Esophagus squamous epithelium (tissue), 5 donors: ENCODE results near the gene SVBP. TPM values are rescaled to one million over a fixed set of nuclear protein-coding genes. Genes with fewer than 3 reads are reported as not detected.

ENCODE experiments used
- DNase-seq: peaks from one replicate; lab custom pipeline; 2025; lab: John Stamatoyannopoulos, UW
- H3K27ac ChIP-seq, 4 donors: fragments of 200-600 bp; sonication (generic); one replicate each; pipeline ENCODE4 v1.5.1; 2016 to 2019; ENCODE audit warnings: mild to moderate bottlenecking in 1 of 4
- H3K27me3 ChIP-seq, 4 donors: fragments of 200-600 bp; sonication (generic); 1 replicate in 3 of 4; 2 replicates in 1 of 4; pipeline versions ENCODE4 v1.5.1 to v1.6.0; 2017 to 2021; ENCODE audit warnings: antibody characterized with exemption in 1 of 4
- H3K36me3 ChIP-seq, 3 donors: fragments of 200-600 bp; sonication (generic); one replicate each; pipeline ENCODE4 v1.5.1; 2016 to 2019
- H3K4me1 ChIP-seq, 3 donors: fragments of 200-600 bp; sonication (generic); one replicate each; pipeline ENCODE4 v1.5.1; 2017 to 2019
- H3K4me3 ChIP-seq, 4 donors: fragments of 200-600 bp; sonication (generic); 1 replicate in 3 of 4; 2 replicates in 1 of 4; pipeline ENCODE4 v1.5.1; 2016 to 2019; ENCODE audit warnings: mild to moderate bottlenecking in 2 of 4, moderate library complexity in 1 of 4
- H3K9me3 ChIP-seq, 3 donors: fragments of 200-600 bp; sonication (generic); one replicate each; pipeline ENCODE4 v1.5.1; 2016 to 2019
- POLR2A ChIP-seq, 4 donors: fragments of 450-650 bp; IDR thresholded peaks; one replicate each; pipeline ENCODE4 v1.6.1; 2017; ENCODE audit warnings: antibody characterized with exemption in 4 of 4, mild to moderate bottlenecking in 4 of 4, moderate library complexity in 3 of 4
- WGBS, 2 donors: methylation state at CpG; one replicate each; pipeline ENCODE4 v1.1.5; 2018; 5-methylcytosine and 5-hydroxymethylcytosine counted together
- intact Hi-C: fragments of 100-400 bp; cut with DNase I; formaldehyde crosslinking; loops from one replicate; pipeline ENCODE4 v1.15.0; 2022
- total RNA-seq, 4 donors: library from RNA; depleted of rRNA; stranded (reverse); fragments of >200 nt; gene quantifications; one replicate each; pipeline ENCODE4 v1.1.0, GENCODE V29; 2016
- TF ChIP-seq, protein P1 (sequence below), 6 experiments: fragments of 450-650 bp in 4 of 6; fragments of 200-600 bp in 2 of 6; sonication (generic) in 2 of 6; IDR thresholded peaks; one replicate each; pipeline ENCODE4 v1.5.1; 2016 to 2019; ENCODE audit warnings: antibody characterized with exemption in 6 of 6, mild to moderate bottlenecking in 4 of 6, moderate library complexity in 4 of 6
- donor health status: DM: yes; HTN: yes; CAD: no.

Gene SVBP
- total RNA-seq, 4 donors from 2014 or later, result 5.8 to 18.3 (median 14.2) TPM

DNA sequence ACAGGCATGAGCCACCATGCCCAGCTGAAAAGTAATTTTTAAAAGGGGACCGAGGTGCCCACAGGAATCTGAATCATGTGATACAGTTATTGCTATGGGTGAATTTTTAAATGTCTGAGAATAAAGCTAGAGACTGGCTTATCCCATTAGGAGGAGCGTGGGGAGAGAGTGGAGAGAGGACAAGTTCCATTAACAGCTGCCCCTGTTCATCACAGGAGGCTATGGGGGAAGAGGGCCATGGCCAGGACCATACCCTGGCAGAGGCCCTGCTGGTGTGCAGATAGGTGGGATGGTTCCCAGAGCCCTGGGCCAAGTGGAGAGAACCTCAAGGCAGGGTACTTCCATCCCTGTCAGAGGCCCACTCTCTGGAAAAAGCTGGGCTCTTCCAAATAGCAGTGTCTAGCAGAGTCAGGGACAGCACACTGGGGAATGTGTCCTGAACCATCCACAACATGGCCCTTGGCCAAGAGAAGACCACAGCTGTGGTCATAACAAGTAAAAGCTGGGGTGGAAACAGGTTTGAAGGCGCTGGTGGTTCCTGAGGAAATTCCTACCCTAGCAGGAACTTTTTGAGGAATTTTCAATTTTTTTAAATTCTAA is 15.5 kb upstream of the SVBP start:
- Histone ChIP-seq H3K27ac (no peak overlapping the region), H3K9me3 (no peaks in the 10 kb centered on the region), H3K4me1 (no peaks in the 10 kb centered on the region), H3K27me3 (no peaks in the 10 kb centered on the region), H3K36me3 (peaks cover 0 to 53% (median 0%) of the 10 kb centered on the region in 3 donors), H3K4me3 (no peak overlapping the region)
- DNase-seq, result no peak
- intact Hi-C loops, result no loop called here
- 93 to 97% methylated on average over 2 to 3 of the region's 3 CpGs for WGBS, 2 donors
- TF ChIP-seq POLR2A (IDR thresholded peaks at IDR 0.05), result no peak
- TF ChIP-seq, protein P1, sequence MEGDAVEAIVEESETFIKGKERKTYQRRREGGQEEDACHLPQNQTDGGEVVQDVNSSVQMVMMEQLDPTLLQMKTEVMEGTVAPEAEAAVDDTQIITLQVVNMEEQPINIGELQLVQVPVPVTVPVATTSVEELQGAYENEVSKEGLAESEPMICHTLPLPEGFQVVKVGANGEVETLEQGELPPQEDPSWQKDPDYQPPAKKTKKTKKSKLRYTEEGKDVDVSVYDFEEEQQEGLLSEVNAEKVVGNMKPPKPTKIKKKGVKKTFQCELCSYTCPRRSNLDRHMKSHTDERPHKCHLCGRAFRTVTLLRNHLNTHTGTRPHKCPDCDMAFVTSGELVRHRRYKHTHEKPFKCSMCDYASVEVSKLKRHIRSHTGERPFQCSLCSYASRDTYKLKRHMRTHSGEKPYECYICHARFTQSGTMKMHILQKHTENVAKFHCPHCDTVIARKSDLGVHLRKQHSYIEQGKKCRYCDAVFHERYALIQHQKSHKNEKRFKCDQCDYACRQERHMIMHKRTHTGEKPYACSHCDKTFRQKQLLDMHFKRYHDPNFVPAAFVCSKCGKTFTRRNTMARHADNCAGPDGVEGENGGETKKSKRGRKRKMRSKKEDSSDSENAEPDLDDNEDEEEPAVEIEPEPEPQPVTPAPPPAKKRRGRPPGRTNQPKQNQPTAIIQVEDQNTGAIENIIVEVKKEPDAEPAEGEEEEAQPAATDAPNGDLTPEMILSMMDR (IDR thresholded peaks at IDR 0.05), result no peak

DNA sequence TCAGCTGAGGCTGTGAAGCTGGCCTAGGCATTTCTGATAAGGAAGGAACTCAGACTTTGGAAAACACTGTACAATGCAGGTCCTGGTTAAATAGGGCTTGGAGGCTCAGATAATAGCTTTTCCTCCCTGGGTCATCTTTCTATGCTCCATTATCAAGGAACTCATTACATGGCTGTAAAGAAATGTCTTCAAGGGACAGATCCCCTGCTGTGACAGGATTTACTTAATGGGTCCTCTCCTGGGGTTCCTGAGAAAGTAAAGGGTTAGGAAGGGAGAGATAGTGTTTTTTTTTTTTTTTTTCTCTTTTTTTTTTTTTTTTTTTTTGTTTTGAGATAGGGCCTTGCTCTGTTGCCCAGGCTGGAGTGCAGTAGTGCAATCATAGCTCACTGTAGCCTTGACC is 14.1 kb upstream of the SVBP start:
- intact Hi-C loops, result no loop called here

DNA sequence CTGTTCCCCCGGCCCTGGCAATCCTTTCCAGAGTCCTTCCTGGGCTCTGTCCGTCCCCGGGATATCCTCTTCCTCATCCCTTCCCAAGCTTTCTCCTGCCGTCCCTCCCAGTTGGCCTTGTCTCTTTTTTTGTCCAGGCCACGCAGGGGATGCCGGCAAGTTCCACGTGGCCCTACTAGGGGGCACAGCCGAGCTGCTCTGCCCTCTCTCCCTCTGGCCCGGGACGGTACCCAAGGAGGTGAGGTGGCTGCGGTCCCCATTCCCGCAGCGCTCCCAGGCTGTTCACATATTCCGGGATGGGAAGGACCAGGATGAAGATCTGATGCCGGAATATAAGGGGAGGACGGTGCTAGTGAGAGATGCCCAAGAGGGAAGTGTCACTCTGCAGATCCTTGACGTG is 13.4 kb upstream of the SVBP start:
- DNase-seq, result no peak
- Histone ChIP-seq H3K9me3 (no peaks in the 10 kb centered on the region), H3K27me3 (no peaks in the 10 kb centered on the region), H3K27ac (no peak overlapping the region), H3K36me3 (peaks cover 0 to 55% (median 0%) of the 10 kb centered on the region in 3 donors), H3K4me1 (no peaks in the 10 kb centered on the region), H3K4me3 (no peak overlapping the region)
- TF ChIP-seq, protein P1 (IDR thresholded peaks at IDR 0.05), result no peak
- no peak for TF ChIP-seq POLR2A (IDR thresholded peaks at IDR 0.05)
- WGBS, 2 donors, result 87 to 91% methylated on average over 7 to 11 of the region's 17 CpGs
- intact Hi-C loops, result no loop called here

More for the DNA sequence above, 14.1 kb upstream of the SVBP start:
- no peak overlapping the region for H3K4me3 ChIP-seq
- peaks cover 0 to 56% (median 0%) of the 10 kb centered on the region in 3 donors for H3K36me3 ChIP-seq
- no peaks in the 10 kb centered on the region for H3K4me1 ChIP-seq
- no peak for TF ChIP-seq POLR2A (IDR thresholded peaks at IDR 0.05)
- TF ChIP-seq, protein P1 (IDR thresholded peaks at IDR 0.05), result no peak
- no peaks in the 10 kb centered on the region for H3K9me3 ChIP-seq
- H3K27ac ChIP-seq, result no peak overlapping the region
- H3K27me3 ChIP-seq, result no peaks in the 10 kb centered on the region
- DNase-seq, result no peak

DNA sequence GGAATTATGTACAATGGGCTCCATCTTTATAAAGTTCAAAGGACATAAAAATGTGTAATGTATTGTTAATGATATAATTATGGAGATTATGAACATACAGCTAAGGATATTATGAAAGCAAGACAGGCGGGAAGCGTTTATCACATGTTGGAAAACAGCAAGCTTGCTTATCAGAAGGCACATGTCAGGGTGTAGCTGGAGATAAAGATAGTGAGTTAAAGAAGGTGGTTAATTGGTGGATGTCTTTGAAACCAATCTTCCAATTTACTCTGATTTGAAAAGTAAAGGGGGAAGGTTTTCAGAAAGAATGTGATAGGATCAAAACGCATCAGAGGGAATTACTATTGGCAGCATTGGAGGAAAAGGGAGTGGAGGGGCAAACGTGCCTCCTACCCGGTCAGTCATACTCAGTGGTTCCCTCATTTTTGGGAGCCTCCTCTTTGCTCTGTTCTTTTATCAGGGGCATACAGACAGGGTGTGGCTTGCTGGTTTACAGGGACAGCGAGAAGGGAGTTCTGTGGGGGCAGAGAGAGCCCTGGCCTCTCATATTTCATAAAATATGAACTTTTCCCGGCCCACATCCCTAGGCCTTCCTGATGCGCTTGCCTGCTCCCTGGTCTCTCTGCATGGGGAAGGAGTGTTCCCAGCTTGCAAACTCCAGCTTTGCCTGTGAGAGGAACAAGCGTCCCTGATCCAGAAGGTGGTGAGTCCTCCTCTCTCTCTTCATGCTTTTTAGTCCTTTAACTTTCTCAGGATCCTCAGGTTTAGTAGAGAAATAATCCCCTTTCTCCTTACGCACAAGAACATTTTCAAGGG is 8.0 kb upstream of the SVBP start:
- no peaks in the 10 kb centered on the region for H3K9me3 ChIP-seq
- no peak overlapping the region for H3K27ac ChIP-seq
- no peak for TF ChIP-seq POLR2A (IDR thresholded peaks at IDR 0.05)
- TF ChIP-seq, protein P1 (IDR thresholded peaks at IDR 0.05), result no peak
- H3K36me3 ChIP-seq, result peaks cover 0 to 27% (median 0%) of the 10 kb centered on the region in 3 donors
- WGBS, 2 donors, result 80 to 84% methylated on average over 10 of the region's 10 CpGs
- no peaks in the 10 kb centered on the region for H3K27me3 ChIP-seq
- H3K4me1 ChIP-seq, result peaks cover 0 to 16% (median 0%) of the 10 kb centered on the region in 3 donors
- intact Hi-C loops, result no loop called here
- H3K4me3 ChIP-seq, result no peak overlapping the region
- DNase-seq, result no peak

DNA sequence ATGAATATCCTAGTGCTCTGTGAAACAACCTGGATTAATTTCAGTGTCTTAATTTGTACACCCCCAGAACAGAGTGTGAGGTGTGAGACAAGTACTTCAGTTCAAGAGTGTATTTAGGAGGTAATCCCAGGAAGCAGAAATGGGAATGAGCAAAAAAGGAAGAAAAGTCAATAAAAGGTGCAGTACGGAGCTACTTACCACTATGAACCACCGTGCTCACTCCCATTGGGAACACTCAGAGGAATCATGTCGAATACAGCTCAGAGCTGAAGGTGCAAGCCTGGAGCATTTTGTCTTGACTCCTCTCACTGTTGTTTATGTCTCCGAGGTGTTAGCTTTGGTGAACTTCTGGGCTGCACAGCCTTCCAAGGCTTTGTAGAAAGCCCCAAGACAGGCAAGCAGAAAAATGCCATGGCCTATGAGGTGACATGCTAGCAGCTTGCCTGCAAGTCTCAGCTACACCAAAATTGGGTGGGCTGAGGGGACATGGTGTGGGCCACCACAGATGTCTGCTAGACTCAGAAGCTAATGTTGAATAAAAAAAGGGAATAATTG is 7.4 kb upstream of the SVBP start:
- Histone ChIP-seq H3K36me3 (peaks cover 0 to 20% (median 0%) of the 10 kb centered on the region in 3 donors), H3K27ac (no peak overlapping the region), H3K4me3 (no peak overlapping the region), H3K27me3 (no peaks in the 10 kb centered on the region), H3K4me1 (peaks cover 0 to 16% (median 0%) of the 10 kb centered on the region in 3 donors), H3K9me3 (no peaks in the 10 kb centered on the region)
- no peak for DNase-seq
- WGBS, 2 donors, result 92 to 93% methylated on average over 4 of the region's 4 CpGs
- intact Hi-C loops, result no loop called here
- TF ChIP-seq POLR2A (IDR thresholded peaks at IDR 0.05), result no peak
- TF ChIP-seq, protein P1 (IDR thresholded peaks at IDR 0.05), result no peak
